Keratinocyte (primary cell): ENCODE measurements around the gene LRFN3.

Source experiments
- CTCF ChIP-seq, 3 experiments: IDR thresholded peaks in 1 of 3; conservative IDR thresholded peaks in 1 of 3; optimal IDR thresholded peaks in 1 of 3; 2 replicates in 2 of 3; 3 replicates in 1 of 3; pipeline versions ENCODE3 to v1.5.1; 2011; ENCODE audit warnings: low read length in 3 of 3, mild to moderate bottlenecking in 3 of 3, moderate library complexity in 2 of 3, control low read depth in 1 of 3, inconsistent platforms in 1 of 3; ENCODE audit not compliant: insufficient read depth in 2 of 3; ENCODE audit errors: extremely low read depth in 1 of 3
- EZH2 ChIP-seq: IDR thresholded peaks from one replicate; pipeline ENCODE4 v1.6.1; 2012; ENCODE audit warnings: inconsistent platforms, mild to moderate bottlenecking, low read length, moderate library complexity

- TF ChIP-seq CTCF (optimal IDR thresholded peaks at IDR 0.05 in 1 of 3, IDR thresholded peaks at IDR 0.05 in 1 of 3, conservative IDR thresholded peaks at IDR 0.05 in 1 of 3; ENCODE audit: extremely low read depth in 1 of 3, insufficient read depth in 2 of 3, low read length in 3 of 3) (no peak), EZH2 (no peak)
Measured at GRCh38 chr19:35919306-35919705, 16.9 kb upstream of the LRFN3 start.
